HG02588 (cell line): Measurements from ENCODE around the gene PLOD2.

ENCODE experiments used
- ATAC-seq: cut with Tn5 transposase; IDR thresholded peaks from one replicate; pipeline ENCODE4 v1.9.1; 2021; ENCODE audit warnings: mild to moderate bottlenecking, moderate library complexity; ENCODE audit not compliant: unreplicated experiment

The PLOD2 gene

GRCh38 chr3:146166826-146167225 is 5.8 kb upstream of the PLOD2 start:
- no peak for ATAC-seq

DNA sequence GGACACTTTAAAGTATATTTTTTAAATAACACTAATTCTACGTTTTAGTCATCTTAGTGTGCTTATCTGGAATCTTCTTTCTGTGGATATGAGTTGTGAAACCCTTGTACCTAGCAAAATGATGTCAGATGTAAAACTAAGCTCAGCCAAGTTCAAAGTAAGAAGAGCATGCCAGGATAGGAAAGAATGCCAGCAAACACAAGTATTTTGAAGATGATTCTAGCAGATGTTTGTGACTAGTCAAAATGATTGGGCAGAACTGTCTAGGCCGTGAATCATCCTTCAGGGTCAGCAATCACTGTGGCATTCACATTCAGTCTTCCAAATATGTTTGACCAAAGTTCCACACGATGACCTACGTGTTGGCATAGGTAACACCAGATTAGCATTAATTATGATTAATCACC is 5.4 kb upstream of the PLOD2 start:
- ATAC-seq = no peak

GRCh38 chr3:146165877-146166276 is 4.9 kb upstream of the PLOD2 start:
- ATAC-seq = no peak

GRCh38 chr3:146164971-146165769 is 4.2 kb upstream of the PLOD2 start:
- no peak for ATAC-seq

DNA sequence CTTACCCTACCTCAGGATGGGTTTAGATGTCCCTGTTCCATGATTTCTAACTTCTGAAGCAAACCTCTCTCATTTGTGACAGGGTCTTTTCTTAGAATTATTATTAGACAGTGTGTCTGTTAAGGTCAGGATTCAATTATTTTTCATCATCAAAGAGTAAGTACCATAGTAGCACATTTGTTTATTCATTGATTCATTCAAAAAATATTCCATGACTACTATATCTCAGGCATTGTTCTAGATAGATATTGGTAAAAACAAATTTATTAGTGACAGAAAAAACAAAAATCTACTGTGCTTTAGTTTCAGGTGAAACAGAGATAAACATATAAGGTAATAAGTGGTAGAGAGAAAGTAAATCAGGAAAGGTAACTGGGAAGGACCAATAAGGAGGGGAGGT is 3.5 kb upstream of the PLOD2 start:
- ATAC-seq = no peak

DNA sequence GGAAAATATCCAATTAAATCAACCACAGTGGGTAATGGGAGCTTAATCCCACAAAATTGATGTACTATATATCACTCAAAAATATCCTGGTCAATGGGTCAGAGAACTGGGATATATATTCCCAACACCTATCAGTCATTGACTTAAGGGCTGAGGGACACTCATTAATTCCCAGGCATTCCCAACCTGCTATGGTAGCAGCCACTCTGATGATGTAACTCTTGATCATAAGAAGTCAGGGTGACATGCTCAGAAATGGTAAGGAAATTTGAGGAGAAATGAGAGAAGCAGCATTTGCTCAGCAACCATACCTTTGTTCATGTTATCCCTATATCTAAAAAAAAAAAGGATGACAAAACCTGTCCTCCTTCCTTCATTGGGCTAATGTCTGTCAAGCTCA is 3.1 kb upstream of the PLOD2 start:
- ATAC-seq = no peak

GRCh38 chr3:146163584-146163983 is 2.6 kb upstream of the PLOD2 start:
- no peak for ATAC-seq

GRCh38 chr3:146162561-146162960 is 1.6 kb upstream of the PLOD2 start:
- no peak for ATAC-seq

DNA sequence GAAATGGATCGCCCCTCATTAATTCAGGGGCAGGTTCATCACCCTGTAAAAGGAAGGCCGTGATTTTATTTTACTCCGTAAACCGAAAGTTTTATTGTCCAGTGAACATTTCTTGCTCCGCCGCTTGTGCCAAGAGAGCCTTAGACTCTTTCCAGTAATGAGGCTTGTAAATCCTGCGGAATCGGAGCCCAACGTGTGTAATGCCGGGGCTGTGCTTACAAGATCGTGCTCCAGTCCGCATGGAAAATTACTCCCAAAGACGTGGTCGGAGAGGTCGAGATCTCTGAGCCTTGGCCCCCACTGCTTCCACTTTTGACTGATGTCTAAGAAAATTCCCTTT is 649 bp upstream of the PLOD2 start:
- ATAC-seq = no peak

DNA sequence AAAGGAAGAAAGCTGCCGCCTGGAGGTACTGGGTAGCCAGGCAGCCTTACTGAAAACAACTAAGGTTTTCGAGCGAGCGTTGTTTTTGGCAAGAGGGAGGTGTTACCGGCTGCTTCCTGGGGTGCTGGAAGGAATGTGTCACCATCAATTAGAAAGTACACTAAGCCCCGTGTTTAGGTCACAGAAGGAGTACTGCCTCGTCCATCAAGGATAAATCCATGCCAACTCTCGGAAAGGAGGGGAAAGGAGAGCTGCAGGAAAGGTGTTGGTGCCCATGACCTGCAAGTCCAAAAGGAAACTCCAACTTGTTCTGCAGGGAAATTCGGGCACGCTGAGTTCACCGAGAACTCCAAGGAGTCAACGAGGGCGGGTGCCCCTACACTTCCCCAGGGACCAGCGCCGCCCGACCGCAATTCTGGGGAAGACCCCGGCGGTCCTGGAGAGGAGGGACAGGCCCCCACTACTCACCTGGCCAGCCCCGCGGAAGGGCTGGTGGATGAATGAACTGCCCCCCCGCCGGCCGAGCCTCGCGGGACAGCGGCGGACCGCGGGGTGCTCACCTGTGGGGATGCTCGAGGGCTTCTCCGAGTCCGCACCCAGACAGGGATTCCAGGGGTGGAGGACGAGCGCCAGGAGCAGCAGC is 542 bp downstream of the PLOD2 start:
- ATAC-seq = no peak

DNA sequence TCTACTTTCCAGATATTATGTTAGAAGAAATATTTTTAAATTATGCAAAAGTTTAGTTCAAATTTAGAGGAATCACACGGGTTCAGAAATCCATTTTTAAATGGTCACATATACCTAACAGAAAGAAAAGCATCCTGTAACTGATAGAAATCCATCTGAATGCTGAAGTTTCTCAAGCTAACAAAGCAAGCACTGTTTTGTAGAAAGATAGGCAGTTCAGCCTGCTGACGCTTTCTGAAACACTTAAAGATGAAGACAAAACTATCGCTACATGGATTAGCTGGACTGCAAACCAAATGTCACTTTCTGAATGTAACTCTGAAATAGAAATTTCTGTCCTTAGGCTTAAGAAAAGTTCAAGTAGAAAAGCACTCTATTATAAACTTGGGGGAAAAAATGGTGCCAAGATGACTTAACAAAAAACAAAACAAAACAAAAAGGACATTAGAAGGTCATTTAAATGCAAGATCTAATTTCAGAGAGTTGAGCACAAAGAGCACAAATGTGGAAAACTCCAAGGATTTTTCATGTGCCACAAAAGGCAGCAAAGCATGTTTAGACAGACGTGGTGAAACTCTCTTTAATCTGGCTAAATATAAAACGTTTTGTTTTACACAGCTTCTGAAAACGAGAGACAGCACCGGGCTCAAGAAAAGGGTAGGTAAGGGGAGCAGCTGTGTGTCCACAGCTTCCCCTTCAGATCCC is 1.2 kb downstream of the PLOD2 start:
- ATAC-seq = no peak

DNA sequence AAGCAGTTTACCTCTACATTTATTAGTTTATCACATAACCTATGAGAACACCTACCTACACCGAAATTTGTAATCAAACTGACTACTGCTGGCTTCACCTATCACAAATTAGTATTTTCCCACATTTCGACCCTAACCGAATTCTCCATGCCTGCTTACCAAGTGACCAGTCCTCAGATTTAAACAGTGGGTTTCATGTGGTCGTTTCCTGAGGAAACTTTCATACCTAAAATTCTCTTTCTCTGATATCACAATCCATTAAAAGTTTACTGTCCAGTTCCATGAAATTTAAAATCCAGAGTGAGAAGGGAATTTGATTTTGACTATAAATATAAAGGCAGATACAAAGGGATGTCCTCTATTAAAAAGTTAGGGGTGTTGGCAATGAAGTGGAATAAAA is 1.9 kb downstream of the PLOD2 start:
- ATAC-seq = no peak

GRCh38 chr3:146157325-146158060 is 3.5 kb downstream of the PLOD2 start:
- no peak for ATAC-seq

- ATAC-seq = no peak
Measured at GRCh38 chr3:146156666-146157314, 4.2 kb downstream of the PLOD2 start.

- ATAC-seq = no peak
Measured at GRCh38 chr3:146156095-146156494, 4.9 kb downstream of the PLOD2 start.

- no peak for ATAC-seq
Measured at GRCh38 chr3:146154995-146155394, 6.0 kb downstream of the PLOD2 start.

GRCh38 chr3:146154316-146154715 is 6.7 kb downstream of the PLOD2 start:
- no peak for ATAC-seq

GRCh38 chr3:146153429-146153828 is 7.6 kb downstream of the PLOD2 start:
- ATAC-seq = no peak

DNA sequence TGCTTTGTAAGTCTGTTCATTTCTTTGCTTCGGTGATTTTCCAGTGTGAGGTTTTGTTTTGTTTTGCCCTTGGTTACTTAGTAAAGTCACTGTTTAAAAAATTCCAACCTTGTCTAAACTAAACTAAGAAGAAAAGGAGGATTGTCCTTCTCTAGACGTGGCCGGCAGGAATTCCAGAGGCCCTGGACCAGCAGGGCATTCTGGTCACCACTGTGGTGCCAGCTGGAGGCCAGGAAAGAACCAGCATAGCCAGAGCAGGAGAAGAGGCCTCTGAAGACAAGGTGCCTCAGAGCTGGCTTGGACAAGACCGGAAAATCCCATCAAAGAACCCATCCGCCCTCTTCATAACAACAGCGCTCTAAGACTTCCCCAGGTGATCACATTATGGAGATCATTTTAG is 8.2 kb downstream of the PLOD2 start:
- ATAC-seq = no peak

DNA sequence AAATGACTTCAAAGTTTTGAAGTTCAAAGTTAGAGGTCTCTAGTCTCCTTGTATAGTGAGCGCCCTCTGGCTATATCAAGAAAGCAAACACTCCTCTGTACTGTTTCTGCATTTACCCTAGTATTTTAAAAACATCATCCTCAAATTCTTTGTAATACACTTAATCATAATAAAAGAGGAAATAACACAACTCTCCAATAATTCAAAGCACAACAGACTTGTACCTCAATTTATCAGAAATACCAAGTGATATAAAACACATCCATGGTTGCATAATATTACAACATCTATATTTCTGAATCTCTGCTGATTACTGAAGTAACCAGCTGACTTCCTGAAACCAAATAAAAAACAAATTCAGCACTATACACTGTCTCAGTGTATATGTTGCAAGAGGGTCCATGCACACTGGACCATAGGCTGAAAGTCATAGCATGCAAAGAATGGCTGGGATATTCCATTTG is 12.5 kb downstream of the PLOD2 start:
- ATAC-seq = no peak

- ATAC-seq = no peak
Measured at GRCh38 chr3:146145642-146146041, 15.3 kb downstream of the PLOD2 start.
